ENCODE measurements around the gene TMEM43. TPM values are rescaled to one million over a fixed set of nuclear protein-coding genes. Genes with fewer than 3 reads are reported as not detected.
A peak's percentile ranks its signal among the peaks of the same experiment; 100 is the strongest.

The TMEM43 gene
- total and polyA plus RNA-seq, 12 donors, result 23.9 to 98.0 (median 38.2) TPM

DNA sequence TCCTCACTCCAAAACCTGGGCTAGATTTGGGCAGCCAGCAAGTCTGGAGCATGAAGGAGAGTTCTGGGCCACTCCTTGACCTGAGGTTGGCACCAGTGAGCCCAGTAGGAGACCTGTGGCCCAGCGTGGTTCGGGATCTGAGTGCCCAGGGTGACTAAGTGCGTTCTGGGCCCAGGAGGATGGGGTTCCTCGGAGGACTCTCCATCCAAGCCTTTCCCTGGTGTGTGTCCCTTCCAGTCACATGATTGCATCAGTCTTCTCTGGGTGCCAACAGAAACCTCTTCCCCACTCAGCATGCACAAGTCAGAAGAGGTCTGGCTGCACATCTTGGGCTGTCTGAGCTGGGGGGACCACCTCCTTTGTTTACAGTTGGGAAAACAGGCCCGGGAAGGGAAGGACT is 14.9 kb downstream of the TMEM43 start:
- Histone ChIP-seq H3K4me3 (no peak overlapping the region), H3K36me3 (peaks cover 0 to 84% (median 31%) of the 10 kb centered on the region in 9 donors), H3K4me1 (peaks cover 11 to 59% (median 43%) of the 10 kb centered on the region in 9 donors), H3K27ac (no peak overlapping the region), H3K27me3 (no peaks in the 10 kb centered on the region), H3K9me3 (no peaks in the 10 kb centered on the region)
- 88 to 92% methylated on average over 5 of the region's 5 CpGs for WGBS, 2 donors
- no peak for ATAC-seq
- DNase-seq, result no peak
- TF ChIP-seq, protein P1, sequence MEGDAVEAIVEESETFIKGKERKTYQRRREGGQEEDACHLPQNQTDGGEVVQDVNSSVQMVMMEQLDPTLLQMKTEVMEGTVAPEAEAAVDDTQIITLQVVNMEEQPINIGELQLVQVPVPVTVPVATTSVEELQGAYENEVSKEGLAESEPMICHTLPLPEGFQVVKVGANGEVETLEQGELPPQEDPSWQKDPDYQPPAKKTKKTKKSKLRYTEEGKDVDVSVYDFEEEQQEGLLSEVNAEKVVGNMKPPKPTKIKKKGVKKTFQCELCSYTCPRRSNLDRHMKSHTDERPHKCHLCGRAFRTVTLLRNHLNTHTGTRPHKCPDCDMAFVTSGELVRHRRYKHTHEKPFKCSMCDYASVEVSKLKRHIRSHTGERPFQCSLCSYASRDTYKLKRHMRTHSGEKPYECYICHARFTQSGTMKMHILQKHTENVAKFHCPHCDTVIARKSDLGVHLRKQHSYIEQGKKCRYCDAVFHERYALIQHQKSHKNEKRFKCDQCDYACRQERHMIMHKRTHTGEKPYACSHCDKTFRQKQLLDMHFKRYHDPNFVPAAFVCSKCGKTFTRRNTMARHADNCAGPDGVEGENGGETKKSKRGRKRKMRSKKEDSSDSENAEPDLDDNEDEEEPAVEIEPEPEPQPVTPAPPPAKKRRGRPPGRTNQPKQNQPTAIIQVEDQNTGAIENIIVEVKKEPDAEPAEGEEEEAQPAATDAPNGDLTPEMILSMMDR (IDR thresholded peaks at IDR 0.05), result no peak
- intact Hi-C loops (cut with DNase I), result no loop called here

DNA sequence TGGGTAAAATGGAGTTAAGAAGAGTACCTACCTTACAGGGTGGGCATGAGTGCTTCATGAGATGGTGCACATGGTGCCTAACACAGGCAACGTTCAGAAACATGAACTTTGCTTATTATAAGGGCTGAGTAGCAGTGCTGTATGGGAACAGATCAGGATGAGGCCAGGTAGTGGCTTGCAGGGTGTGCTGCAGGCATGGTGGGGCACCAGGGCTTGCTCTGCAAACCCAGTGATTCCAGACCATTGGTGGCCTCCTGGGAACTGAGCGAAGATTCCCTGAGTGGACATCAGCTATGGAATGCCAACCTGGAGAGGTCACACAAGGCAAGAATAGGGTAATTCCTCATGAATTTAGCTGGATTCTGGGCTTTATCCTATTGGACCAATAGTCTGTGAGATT is 15.8 kb downstream of the TMEM43 start:
- 86 to 89% methylated on average over 2 of the region's 2 CpGs for WGBS, 2 donors
- DNase-seq, result no peak

DNA sequence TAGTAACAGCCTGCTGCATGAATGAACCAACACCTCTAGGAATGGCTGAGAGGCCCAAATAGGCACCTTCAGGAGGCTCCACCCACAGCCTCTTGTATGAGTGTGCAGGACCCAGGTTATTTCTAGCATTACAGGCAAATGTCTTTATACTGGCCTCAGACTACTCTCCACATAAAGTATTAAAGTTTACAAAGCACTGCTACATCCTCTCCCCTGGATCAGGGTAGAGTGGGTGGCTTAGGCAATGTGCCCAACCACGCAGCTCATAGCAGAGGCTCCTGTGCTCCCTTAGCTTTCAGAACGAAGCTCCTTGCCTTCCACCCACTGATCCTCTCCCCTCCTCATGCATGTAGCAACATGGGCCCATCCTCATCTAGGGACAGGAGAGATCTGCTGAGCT is 16.3 kb downstream of the TMEM43 start:
- intact Hi-C loops (cut with DNase I), result no loop called here
- ATAC-seq (no peak), DNase-seq (no peak)
- peaks cover 0 to 79% (median 26%) of the 10 kb centered on the region in 9 donors for H3K36me3 ChIP-seq
- no peaks in the 10 kb centered on the region for H3K27me3 ChIP-seq
- H3K4me1 ChIP-seq, result peaks cover 14 to 71% (median 52%) of the 10 kb centered on the region in 9 donors
- TF ChIP-seq, protein P1 (IDR thresholded peaks at IDR 0.05), result no peak
- H3K9me3 ChIP-seq, result no peaks in the 10 kb centered on the region
- peak overlapping the region in 4 of 10 donors; percentile 28 to 93 (median 88) for H3K27ac ChIP-seq
- H3K4me3 ChIP-seq, result no peak overlapping the region
- WGBS, 2 donors, result 70 to 80% methylated on average over 2 of the region's 2 CpGs

More for the DNA sequence above, 15.8 kb downstream of the TMEM43 start:
- Histone ChIP-seq H3K4me3 (no peak overlapping the region), H3K4me1 (peaks cover 13 to 68% (median 52%) of the 10 kb centered on the region in 9 donors), H3K27ac (peak overlapping the region in 1 of 10 donors; percentile 88), H3K27me3 (no peaks in the 10 kb centered on the region), H3K9me3 (no peaks in the 10 kb centered on the region), H3K36me3 (peaks cover 0 to 79% (median 24%) of the 10 kb centered on the region in 9 donors)
- TF ChIP-seq, protein P1 (IDR thresholded peaks at IDR 0.05), result no peak
- intact Hi-C loops (cut with DNase I), result no loop called here
- ATAC-seq, result no peak

DNA sequence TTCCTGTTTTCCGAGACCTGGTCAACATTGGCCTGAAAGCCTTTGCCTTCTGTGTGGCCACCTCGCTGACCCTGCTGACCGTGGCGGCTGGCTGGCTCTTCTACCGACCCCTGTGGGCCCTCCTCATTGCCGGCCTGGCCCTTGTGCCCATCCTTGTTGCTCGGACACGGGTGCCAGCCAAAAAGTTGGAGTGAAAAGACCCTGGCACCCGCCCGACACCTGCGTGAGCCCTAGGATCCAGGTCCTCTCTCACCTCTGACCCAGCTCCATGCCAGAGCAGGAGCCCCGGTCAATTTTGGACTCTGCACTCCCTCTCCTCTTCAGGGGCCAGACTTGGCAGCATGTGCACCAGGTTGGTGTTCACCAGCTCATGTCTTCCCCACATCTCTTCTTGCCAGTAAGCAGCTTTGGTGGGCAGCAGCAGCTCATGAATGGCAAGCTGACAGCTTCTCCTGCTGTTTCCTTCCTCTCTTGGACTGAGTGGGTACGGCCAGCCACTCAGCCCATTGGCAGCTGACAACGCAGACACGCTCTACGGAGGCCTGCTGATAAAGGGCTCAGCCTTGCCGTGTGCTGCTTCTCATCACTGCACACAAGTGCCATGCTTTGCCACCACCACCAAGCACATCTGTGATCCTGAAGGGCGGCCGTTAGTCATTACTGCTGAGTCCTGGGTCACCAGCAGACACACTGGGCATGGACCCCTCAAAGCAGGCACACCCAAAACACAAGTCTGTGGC is 16.9 kb downstream of the TMEM43 start:
- Histone ChIP-seq H3K9me3 (no peaks in the 10 kb centered on the region), H3K4me3 (no peak overlapping the region), H3K4me1 (peaks cover 14 to 67% (median 47%) of the 10 kb centered on the region in 9 donors), H3K27ac (peak overlapping the region in 9 of 10 donors; percentile 21 to 93 (median 80)), H3K36me3 (peaks cover 0 to 79% (median 27%) of the 10 kb centered on the region in 9 donors), H3K27me3 (no peaks in the 10 kb centered on the region)
- TF ChIP-seq, protein P1 (IDR thresholded peaks at IDR 0.05), result no peak
- DNase-seq (peak; percentile 51 to 66), ATAC-seq (peak; percentile 22 to 77 (median 58))
- intact Hi-C loops (cut with DNase I), result no loop called here
- whole genome bisulfite sequencing, 2 donors, result 73 to 78% methylated on average over 19 of the region's 19 CpGs
